Neural crest cell (in vitro differentiated cells): ENCODE data around the gene TREML1. TPM values are rescaled to one million over a fixed set of nuclear protein-coding genes. Genes with fewer than 3 reads are reported as not detected.

Experiments used
- DNase-seq: peaks from one replicate; pipeline ENCODE4 v3.0.0; 2021; ENCODE audit warnings: low read depth, mixed read lengths, low spot score
- H3K27ac Mint-ChIP-seq: one replicate; pipeline ENCODE4 v1.8.0; 2021; ENCODE audit warnings: mild to moderate bottlenecking, mixed read lengths; ENCODE audit not compliant: unreplicated experiment
- H3K27me3 Mint-ChIP-seq: 2 replicates; pipeline ENCODE4 v1.8.0; 2021; ENCODE audit warnings: low read depth, mild to moderate bottlenecking, mixed read lengths
- H3K36me3 Mint-ChIP-seq: 2 replicates; pipeline ENCODE4 v1.8.0; 2021; ENCODE audit warnings: low read depth, mild to moderate bottlenecking, mixed read lengths
- H3K4me1 Mint-ChIP-seq: 2 replicates; pipeline ENCODE4 v1.8.0; 2021; ENCODE audit warnings: mixed read lengths
- H3K4me3 Mint-ChIP-seq: one replicate; pipeline ENCODE4 v1.8.0; 2021; ENCODE audit warnings: mild to moderate bottlenecking, mixed read lengths
- H3K9me3 Mint-ChIP-seq: 2 replicates; pipeline ENCODE4 v1.8.0; 2021; ENCODE audit warnings: mixed read lengths
- total RNA-seq: library from RNA; stranded (reverse); gene quantifications from 2 replicates; pipeline ENCODE4 v1.2.1, GENCODE V29; 2021
- TF ChIP-seq, protein P1 (sequence below): fragments of 200-600 bp; sonication (generic); conservative IDR thresholded peaks from 2 replicates; pipeline ENCODE4 v1.5.0; 2021; ENCODE audit warnings: antibody characterized with exemption, mild to moderate bottlenecking

The TREML1 gene
- total RNA-seq, 1 donor from 2014 or later, result not detected

DNA sequence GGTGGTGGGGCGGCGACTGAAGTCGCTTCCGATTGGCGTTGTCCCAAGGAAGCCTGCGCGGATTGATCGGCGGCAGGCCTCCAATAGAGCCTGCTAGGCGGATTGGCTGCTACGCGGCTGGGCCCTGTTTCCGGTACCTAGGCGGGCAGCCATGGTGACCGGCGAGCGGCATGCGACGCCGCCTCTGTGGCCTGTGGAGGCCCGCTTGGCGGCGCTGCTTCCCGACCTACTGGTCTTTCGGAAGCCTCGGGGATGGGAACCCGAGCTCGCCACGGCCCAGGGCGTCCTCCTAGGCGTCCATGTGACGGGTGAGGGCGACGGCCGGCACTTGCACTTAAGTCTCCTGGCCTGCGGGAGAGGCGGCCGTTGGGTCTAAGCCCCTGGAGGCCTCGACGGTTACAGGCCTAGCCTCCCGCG lies 53.3 kb downstream of the TREML1 start:
- no peak overlapping the region for H3K27ac Mint-ChIP-seq
- no peaks in the 10 kb centered on the region for H3K9me3 Mint-ChIP-seq
- H3K36me3 Mint-ChIP-seq, result peaks cover 36% of the 10 kb centered on the region
- H3K27me3 Mint-ChIP-seq, result no peaks in the 10 kb centered on the region
- H3K4me3 Mint-ChIP-seq, result no peak overlapping the region
- peaks cover 11% of the 10 kb centered on the region for H3K4me1 Mint-ChIP-seq
- DNase-seq, result no peak
- TF ChIP-seq, protein P1, sequence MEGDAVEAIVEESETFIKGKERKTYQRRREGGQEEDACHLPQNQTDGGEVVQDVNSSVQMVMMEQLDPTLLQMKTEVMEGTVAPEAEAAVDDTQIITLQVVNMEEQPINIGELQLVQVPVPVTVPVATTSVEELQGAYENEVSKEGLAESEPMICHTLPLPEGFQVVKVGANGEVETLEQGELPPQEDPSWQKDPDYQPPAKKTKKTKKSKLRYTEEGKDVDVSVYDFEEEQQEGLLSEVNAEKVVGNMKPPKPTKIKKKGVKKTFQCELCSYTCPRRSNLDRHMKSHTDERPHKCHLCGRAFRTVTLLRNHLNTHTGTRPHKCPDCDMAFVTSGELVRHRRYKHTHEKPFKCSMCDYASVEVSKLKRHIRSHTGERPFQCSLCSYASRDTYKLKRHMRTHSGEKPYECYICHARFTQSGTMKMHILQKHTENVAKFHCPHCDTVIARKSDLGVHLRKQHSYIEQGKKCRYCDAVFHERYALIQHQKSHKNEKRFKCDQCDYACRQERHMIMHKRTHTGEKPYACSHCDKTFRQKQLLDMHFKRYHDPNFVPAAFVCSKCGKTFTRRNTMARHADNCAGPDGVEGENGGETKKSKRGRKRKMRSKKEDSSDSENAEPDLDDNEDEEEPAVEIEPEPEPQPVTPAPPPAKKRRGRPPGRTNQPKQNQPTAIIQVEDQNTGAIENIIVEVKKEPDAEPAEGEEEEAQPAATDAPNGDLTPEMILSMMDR, result no peak

Other genes starting within 250 kb of the TREML1 start
- 1.5 and 1.6 TPM in 2 replicates for gene UNC5CL, start 115.1 kb downstream of the TREML1 start, total RNA-seq
- gene TSPO2, start 111.9 kb downstream of the TREML1 start, total RNA-seq, result not detected in 2 replicates
- not detected in 2 replicates for gene APOBEC2, start 101.1 kb downstream of the TREML1 start, total RNA-seq
- 32.8 and 32.9 TPM in 2 replicates for gene OARD1, start 82.0 kb downstream of the TREML1 start, total RNA-seq
- gene NFYA, start 81.4 kb downstream of the TREML1 start, total RNA-seq, result 59.7 and 61.4 TPM in 2 replicates
- gene TREM2, start 8.8 kb upstream of the TREML1 start, total RNA-seq, result not detected in 2 replicates
- not detected in 2 replicates for gene TREML2, start 46.8 kb upstream of the TREML1 start, total RNA-seq
- not detected in 2 replicates for gene TREML4, start 74.0 kb upstream of the TREML1 start, total RNA-seq
- gene TREM1, start 132.3 kb upstream of the TREML1 start, total RNA-seq, result not detected in 2 replicates
- gene NCR2, start 181.3 kb upstream of the TREML1 start, total RNA-seq, result not detected in 2 replicates